Endothelial cell of umbilical vein (primary cell): ENCODE data around the gene SDK2. TPM values are rescaled to one million over a fixed set of nuclear protein-coding genes. Genes with fewer than 3 reads are reported as not detected.

Source experiments
- BruUV-seq: library from RNA; stranded (reverse); fragments of 400-500 nt; replicated peaks from 2 replicates; lab custom pipeline; 2021; lab: Mats Ljungman, UMichigan
- CTCF ChIA-PET: fragments of 300-600, 350-600 bp; sonication (Branson Sonifier 250); formaldehyde crosslinking; loops from one replicate; lab custom pipeline; 2021; ENCODE audit warnings: antibody characterized with exemption, inconsistent platforms; lab: Charles Lee
- POLR2A ChIA-PET: fragments of 300-600, 350-600 bp; sonication (Branson Sonifier 250); formaldehyde crosslinking; loops from one replicate; lab custom pipeline; 2021; ENCODE audit warnings: antibody characterized with exemption, inconsistent platforms; lab: Charles Lee
- DNase-seq: peaks from one replicate; pipeline ENCODE4 v3.0.0-alpha.2; 2011; ENCODE audit warnings: low read depth, low spot score
- FAIRE-seq: peaks from 2 replicates; lab custom pipeline; 2011; peaks lifted over from hg19 to GRCh38; lab: Jason Lieb, UNC
- H2AFZ ChIP-seq: 2 replicates; pipeline ENCODE4 v1.6.0; 2012; ENCODE audit warnings: low read depth, low read length, control low read depth, inconsistent platforms
- H3K27ac ChIP-seq: 2 replicates; pipeline ENCODE4 v1.5.1; 2011; ENCODE audit warnings: low read depth, mild to moderate bottlenecking, control low read depth, low read length, moderate library complexity; ENCODE audit not compliant: insufficient read depth
- H3K27me3 ChIP-seq, 2 experiments: 2 replicates each; pipeline versions ENCODE4 v1.6.0 to v1.6.1; 2011; ENCODE audit warnings: low read length in 2 of 2, mixed read lengths in 1 of 2; ENCODE audit not compliant: control insufficient read depth in 2 of 2, insufficient read depth in 2 of 2
- H3K36me3 ChIP-seq, 2 experiments: 2 replicates in 1 of 2; 3 replicates in 1 of 2; pipeline ENCODE4 v1.5.1; 2011; ENCODE audit warnings: low read length in 2 of 2, mild to moderate bottlenecking in 1 of 2, moderate library complexity in 1 of 2; ENCODE audit not compliant: control insufficient read depth in 2 of 2, insufficient read depth in 2 of 2; ENCODE audit errors: extremely low read depth in 1 of 2
- H3K4me1 ChIP-seq: 3 replicates; pipeline ENCODE4 v1.5.1; 2011; ENCODE audit warnings: mild to moderate bottlenecking, low read length; ENCODE audit not compliant: control insufficient read depth, insufficient read depth; ENCODE audit errors: extremely low read depth
- H3K4me2 ChIP-seq: 2 replicates; pipeline ENCODE4 v1.6.1; 2011; ENCODE audit warnings: low read length, control low read depth, mixed read lengths; ENCODE audit not compliant: insufficient read depth
- H3K4me3 ChIP-seq, 3 experiments: fragments of 200-600 bp in 1 of 3; sonication (generic), shearing (Covaris generic) in 1 of 3; replicated peaks in 1 of 3; 2 replicates each; pipeline ENCODE4 v1.5.1; 2011 to 2016; ENCODE audit warnings: control low read depth in 3 of 3, low read length in 3 of 3, mild to moderate bottlenecking in 2 of 3, inconsistent platforms in 1 of 3, low read depth in 1 of 3, moderate library complexity in 1 of 3; ENCODE audit not compliant: insufficient read depth in 1 of 3
- H3K79me2 ChIP-seq: 2 replicates; pipeline ENCODE4 v1.6.0; 2012; ENCODE audit warnings: low read length, inconsistent platforms; ENCODE audit not compliant: control insufficient read depth, insufficient read depth
- H3K9ac ChIP-seq: replicated peaks from 2 replicates; pipeline ENCODE3; 2011; ENCODE audit warnings: low read length, control low read depth; ENCODE audit not compliant: insufficient read depth; ENCODE audit errors: extremely low read depth
- H3K9me1 ChIP-seq: replicated peaks from 3 replicates; pipeline ENCODE4 v1.6.0; 2011; ENCODE audit warnings: mild to moderate bottlenecking, low read length; ENCODE audit not compliant: control insufficient read depth, insufficient read depth; ENCODE audit errors: extremely low read depth
- H3K9me3 ChIP-seq: replicated peaks from 2 replicates; pipeline ENCODE4 v1.5.1; 2012; ENCODE audit warnings: low read length, inconsistent platforms; ENCODE audit not compliant: control insufficient read depth, insufficient read depth
- H4K20me1 ChIP-seq: replicated peaks from 2 replicates; pipeline ENCODE3; 2011; ENCODE audit warnings: mild to moderate bottlenecking, low read length; ENCODE audit not compliant: control insufficient read depth, insufficient read depth; ENCODE audit errors: extremely low read depth
- CTCF ChIP-seq, 2 donors: IDR thresholded peaks; 1 replicate in 1 of 2; 2 replicates in 1 of 2; pipeline ENCODE4 v1.5.1; 2011; ENCODE audit warnings: low read length in 2 of 2, mild to moderate bottlenecking in 2 of 2, moderate library complexity in 2 of 2, control low read depth in 1 of 2, inconsistent platforms in 1 of 2, low read depth in 1 of 2; ENCODE audit not compliant: insufficient read depth in 1 of 2; ENCODE audit errors: extremely low read depth in 1 of 2
- EZH2 ChIP-seq: IDR thresholded peaks from 2 replicates; pipeline ENCODE4 v1.6.1; 2012; ENCODE audit warnings: borderline replicate concordance, low read depth, mild to moderate bottlenecking, moderate library complexity, low read length, inconsistent platforms; ENCODE audit not compliant: severe bottlenecking
- FOS ChIP-seq: IDR thresholded peaks from 2 replicates; pipeline ENCODE4 v1.6.1; 2011; ENCODE audit warnings: mild to moderate bottlenecking, low read length, moderate library complexity, borderline replicate concordance; ENCODE audit not compliant: insufficient read depth
- GATA2 ChIP-seq: IDR thresholded peaks from 2 replicates; pipeline ENCODE4 v1.7.0; 2011; ENCODE audit warnings: low read depth, mild to moderate bottlenecking, moderate library complexity, mixed read lengths, low read length; ENCODE audit not compliant: insufficient read length, insufficient read depth
- JUN ChIP-seq: IDR thresholded peaks from 2 replicates; pipeline ENCODE4 v1.6.1; 2011; ENCODE audit warnings: borderline replicate concordance, low read depth; ENCODE audit not compliant: insufficient read length, insufficient read depth
- MAX ChIP-seq: IDR thresholded peaks from 2 replicates; pipeline ENCODE4 v1.6.1; 2011; ENCODE audit not compliant: insufficient read depth, insufficient read length
- MYC ChIP-seq: IDR thresholded peaks from one replicate; pipeline ENCODE4 v1.6.1; 2011; ENCODE audit warnings: mild to moderate bottlenecking, low read depth, low read length
- POLR2A ChIP-seq: IDR thresholded peaks from 2 replicates; pipeline ENCODE4 v1.6.1; 2012; ENCODE audit warnings: low read depth, mild to moderate bottlenecking, control low read depth, low read length
- POLR2AphosphoS5 ChIP-seq: IDR thresholded peaks from 2 replicates; pipeline ENCODE4 v1.6.1; 2012; ENCODE audit warnings: low read depth, mild to moderate bottlenecking, control low read depth, low read length, moderate library complexity; ENCODE audit not compliant: insufficient read depth
- dilution Hi-C: fragments of 300-500 bp; cut with MboI; formaldehyde crosslinking; loops from one replicate; pipeline ENCODE4 v1.15.0; 2019; ENCODE audit warnings: low sequenced_read_pairs; ENCODE audit not compliant: extremely low pct_ligation_motif_present
- intact Hi-C: fragments of 100-400 bp; cut with micrococcal nuclease; formaldehyde crosslinking; loops from one replicate; pipeline ENCODE4 v1.10.0; 2022
- polyA plus RNA-seq, 4 experiments: library from polyadenylated mRNA; depleted of rRNA in 3 of 4; stranded (reverse) in 3 of 4; unstranded in 1 of 4; fragments of >200 nt; gene quantifications; 2 replicates each; pipeline versions ENCODE4 v1.2.1 to v1.2.3, GENCODE V29; 2011 to 2012; ENCODE audit warnings: missing spikeins in 1 of 4
- total RNA-seq: library from RNA; stranded (reverse); gene quantifications from 2 replicates; pipeline ENCODE4 v1.2.3, GENCODE V29; 2021

Gene SDK2
- total and polyA plus RNA-seq, 2 donors (not counting 3 experiments of a cell fraction or from before 2014, with no cell fraction given) = not detected

- intact Hi-C loops (no loop called here), dilution Hi-C loops (no loop called here)
- Histone ChIP-seq H3K4me3 (no peak overlapping the region), H3K4me2 (no peak overlapping the region), H2AFZ (no peak overlapping the region), H3K79me2 (no peaks in the 10 kb centered on the region), H4K20me1 (no peaks in the 10 kb centered on the region), H3K27me3 (no peaks in the 10 kb centered on the region), H3K9me1 (no peaks in the 10 kb centered on the region), H3K4me1 (no peaks in the 10 kb centered on the region), H3K27ac (no peak overlapping the region), H3K9ac (no peak overlapping the region), H3K9me3 (no peaks in the 10 kb centered on the region), H3K36me3 (no peaks in the 10 kb centered on the region)
- DNase-seq = no peak
- CTCF ChIA-PET = no interaction called here
- no peak for FAIRE-seq
- no peak for TF ChIP-seq EZH2
- TF ChIP-seq POLR2A = no peak
- no peak for TF ChIP-seq GATA2
- POLR2A ChIA-PET = no interaction called here
- no TSS peak for BruUV-seq
These were observed 67.6 kb downstream of the SDK2 start for GRCh38 chr17:73576556-73577098.

GRCh38 chr17:73575470-73576221 is 68.6 kb downstream of the SDK2 start:
- no peaks in the 10 kb centered on the region for H3K36me3 ChIP-seq
- ChIA-PET POLR2A (no interaction called here), CTCF (no interaction called here)
- FAIRE-seq (no peak), DNase-seq (no peak)
- H3K9ac ChIP-seq = no peak overlapping the region
- no peaks in the 10 kb centered on the region for H3K4me1 ChIP-seq
- H3K27ac ChIP-seq = no peak overlapping the region
- H3K27me3 ChIP-seq = no peaks in the 10 kb centered on the region
- H2AFZ ChIP-seq = no peak overlapping the region
- intact Hi-C loops (no loop called here), dilution Hi-C loops (no loop called here)
- no peaks in the 10 kb centered on the region for H3K9me1 ChIP-seq
- BruUV-seq = no TSS peak
- H3K9me3 ChIP-seq = no peaks in the 10 kb centered on the region
- no peaks in the 10 kb centered on the region for H3K79me2 ChIP-seq
- H4K20me1 ChIP-seq = no peaks in the 10 kb centered on the region
- TF ChIP-seq JUN (no peak), GATA2 (no peak), MAX (no peak), POLR2A (no peak), EZH2 (no peak), CTCF (IDR thresholded peaks at IDR 0.05; ENCODE audit: extremely low read depth in 1 of 2, insufficient read depth in 1 of 2, low read depth in 1 of 2, low read length in 2 of 2) (no peak), FOS (no peak), MYC (no peak), POLR2AphosphoS5 (no peak)
- no peak overlapping the region for H3K4me3 ChIP-seq
- H3K4me2 ChIP-seq = no peak overlapping the region
